Measurements from ENCODE around the gene MAP4K4. TPM values are rescaled to one million over a fixed set of nuclear protein-coding genes. Genes with fewer than 3 reads are reported as not detected.

The MAP4K4 gene
- total RNA-seq, 4 donors from 2014 or later, result 40.0 to 85.5 (median 59.5) TPM

- DNase-seq (no peak), ATAC-seq (no peak)
- no peak for TF ChIP-seq POLR2A (IDR thresholded peaks at IDR 0.05)
- TF ChIP-seq CTCF (IDR thresholded peaks at IDR 0.05 in 4 of 5, conservative IDR thresholded peaks at IDR 0.05 in 1 of 5), result no peak
- Histone ChIP-seq H3K4me3 (no peak overlapping the region), H3K36me3 (no peaks in the 10 kb centered on the region), H3K4me1 (no peaks in the 10 kb centered on the region), H3K27me3 (no peaks in the 10 kb centered on the region), H3K27ac (no peak overlapping the region), H3K9me3 (no peaks in the 10 kb centered on the region)
- in situ Hi-C loops (cut with MboI; ENCODE audit: low sequenced_read_pairs in 4 of 4), result no loop called here
- intact Hi-C loops (cut with DNase I; ENCODE audit: low total_unique reads), result no loop called here
Observed at GRCh38 chr2:101658387-101658786, 39.1 kb upstream of the MAP4K4 start.

GRCh38 chr2:101665312-101665711 is 32.2 kb upstream of the MAP4K4 start:
- in situ Hi-C loops (cut with MboI; ENCODE audit: low sequenced_read_pairs in 4 of 4) (no loop called here), intact Hi-C loops (cut with DNase I; ENCODE audit: low total_unique reads) (no loop called here)
- Histone ChIP-seq H3K27me3 (no peaks in the 10 kb centered on the region), H3K4me1 (no peaks in the 10 kb centered on the region), H3K36me3 (no peaks in the 10 kb centered on the region), H3K9me3 (no peaks in the 10 kb centered on the region), H3K27ac (no peak overlapping the region), H3K4me3 (no peak overlapping the region)
- DNase-seq (no peak), ATAC-seq (no peak)
- no peak for TF ChIP-seq POLR2A (IDR thresholded peaks at IDR 0.05)
- TF ChIP-seq CTCF (IDR thresholded peaks at IDR 0.05 in 4 of 5, conservative IDR thresholded peaks at IDR 0.05 in 1 of 5), result no peak

GRCh38 chr2:101667823-101668222 is 29.7 kb upstream of the MAP4K4 start:
- TF ChIP-seq POLR2A (IDR thresholded peaks at IDR 0.05) (no peak), CTCF (IDR thresholded peaks at IDR 0.05 in 4 of 5, conservative IDR thresholded peaks at IDR 0.05 in 1 of 5) (no peak)
- Histone ChIP-seq H3K4me3 (no peak overlapping the region), H3K36me3 (no peaks in the 10 kb centered on the region), H3K4me1 (no peaks in the 10 kb centered on the region), H3K27me3 (no peaks in the 10 kb centered on the region), H3K27ac (no peak overlapping the region), H3K9me3 (peaks cover 0 to 7% (median 0%) of the 10 kb centered on the region in 3 donors)
- ATAC-seq (no peak), DNase-seq (no peak)
- in situ Hi-C loops (cut with MboI; ENCODE audit: low sequenced_read_pairs in 4 of 4), result no loop called here
- intact Hi-C loops (cut with DNase I; ENCODE audit: low total_unique reads), result no loop called here

DNA sequence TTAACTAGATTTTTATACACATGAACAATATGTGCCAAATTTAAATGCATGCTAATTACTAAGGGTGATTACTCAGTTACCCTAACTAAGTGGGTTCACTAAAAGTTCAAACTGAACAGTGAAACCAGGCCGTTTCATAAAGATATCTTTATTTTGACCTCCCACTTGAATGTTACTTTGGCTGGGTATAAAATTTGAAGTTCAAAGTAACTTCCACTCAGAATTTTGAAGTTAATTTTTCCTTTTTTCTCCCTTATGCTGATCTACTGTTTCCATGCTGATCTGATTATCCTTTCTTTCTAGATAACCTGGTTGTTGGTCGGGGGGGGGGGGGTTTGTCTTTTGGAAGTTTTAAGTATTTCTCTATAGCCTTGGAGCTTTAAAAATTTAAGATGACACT is 25.5 kb upstream of the MAP4K4 start:
- no peak for DNase-seq
- Histone ChIP-seq H3K27me3 (no peaks in the 10 kb centered on the region), H3K4me3 (no peak overlapping the region), H3K4me1 (no peaks in the 10 kb centered on the region), H3K36me3 (no peaks in the 10 kb centered on the region), H3K27ac (no peak overlapping the region), H3K9me3 (peaks cover 0 to 7% (median 0%) of the 10 kb centered on the region in 3 donors)
- intact Hi-C loops (cut with DNase I; ENCODE audit: low total_unique reads), result no loop called here
- no peak for ATAC-seq
- in situ Hi-C loops (cut with MboI; ENCODE audit: low sequenced_read_pairs in 4 of 4), result no loop called here
- TF ChIP-seq POLR2A (IDR thresholded peaks at IDR 0.05) (no peak), CTCF (IDR thresholded peaks at IDR 0.05 in 4 of 5, conservative IDR thresholded peaks at IDR 0.05 in 1 of 5) (no peak)

GRCh38 chr2:101673920-101674319 is 23.6 kb upstream of the MAP4K4 start:
- in situ Hi-C loops (cut with MboI; ENCODE audit: low sequenced_read_pairs in 4 of 4), result no loop called here
- Histone ChIP-seq H3K4me3 (no peak overlapping the region), H3K9me3 (peaks cover 0 to 7% (median 0%) of the 10 kb centered on the region in 3 donors), H3K4me1 (no peaks in the 10 kb centered on the region), H3K27me3 (no peaks in the 10 kb centered on the region), H3K27ac (no peak overlapping the region), H3K36me3 (no peaks in the 10 kb centered on the region)
- no peak for DNase-seq
- ATAC-seq, result no peak
- intact Hi-C loops (cut with DNase I; ENCODE audit: low total_unique reads), result no loop called here
- TF ChIP-seq CTCF (IDR thresholded peaks at IDR 0.05 in 4 of 5, conservative IDR thresholded peaks at IDR 0.05 in 1 of 5), result no peak
